WTC11 (cell line): Measurements from ENCODE around the gene HOXA1. TPM values are rescaled to one million over a fixed set of nuclear protein-coding genes. Genes with fewer than 3 reads are reported as not detected.

ENCODE experiments used
- ATAC-seq: fragments of 200-7000 bp; cut with Tn5 transposase; 2 replicates; pipeline ENCODE4 v1.10.0; 2021; ENCODE audit warnings: mild to moderate bottlenecking, moderate library complexity
- CTCF ChIA-PET: fragments of 300-600 bp; sonication (Branson Sonifier 250); formaldehyde crosslinking; loops from one replicate; lab custom pipeline; 2021; ENCODE audit warnings: antibody characterized with exemption; lab: Charles Lee
- POLR2A ChIA-PET: fragments of 350-600 bp; sonication (Branson Sonifier 250); formaldehyde crosslinking; loops from one replicate; lab custom pipeline; 2021; ENCODE audit warnings: antibody characterized with exemption; lab: Charles Lee
- DNase-seq: peaks from one replicate; pipeline ENCODE4 v3.0.0; 2021; ENCODE audit warnings: low spot score
- H3K27ac Mint-ChIP-seq: 2 replicates; pipeline ENCODE4 v1.8.0; 2021; ENCODE audit warnings: mixed read lengths
- H3K27me3 Mint-ChIP-seq: 2 replicates; pipeline ENCODE4 v1.8.0; 2021; ENCODE audit warnings: low read depth, mild to moderate bottlenecking, moderate library complexity, mixed read lengths
- H3K36me3 Mint-ChIP-seq: 2 replicates; pipeline ENCODE4 v1.8.0; 2021; ENCODE audit warnings: mixed read lengths
- H3K4me1 Mint-ChIP-seq: 2 replicates; pipeline ENCODE4 v1.8.0; 2022; ENCODE audit warnings: mixed read lengths
- H3K4me3 Mint-ChIP-seq: 2 replicates; pipeline ENCODE4 v1.8.0; 2021; ENCODE audit warnings: mild to moderate bottlenecking, moderate library complexity, mixed read lengths
- H3K9me3 Mint-ChIP-seq: 2 replicates; pipeline ENCODE4 v1.8.0; 2021; ENCODE audit warnings: mixed read lengths
- AFF4 ChIP-seq: sonication (generic); formaldehyde crosslinking; IDR thresholded peaks from 2 replicates; pipeline ENCODE4 v1.8.1; 2023; ENCODE audit warnings: mild to moderate bottlenecking, missing genetic modification reagents, borderline replicate concordance
- E2F5 ChIP-seq: sonication (generic); formaldehyde crosslinking; IDR thresholded peaks from 2 replicates; pipeline ENCODE4 v1.8.1; 2022; ENCODE audit warnings: mild to moderate bottlenecking, moderate library complexity, missing genetic modification reagents
- EMX1 ChIP-seq: fragments of 250-450 bp; sonication (Bioruptor Pico); IDR thresholded peaks from 2 replicates; pipeline ENCODE4 v1.8.0; 2021; ENCODE audit warnings: mild to moderate bottlenecking
- FOXJ3 ChIP-seq: sonication (generic); formaldehyde crosslinking; IDR thresholded peaks from 2 replicates; pipeline ENCODE4 v1.9.0; 2021; ENCODE audit warnings: missing genetic modification reagents, mild to moderate bottlenecking, borderline replicate concordance
- FOXP1 ChIP-seq: sonication (generic); formaldehyde crosslinking; IDR thresholded peaks from 2 replicates; pipeline ENCODE4 v1.8.0; 2022; ENCODE audit warnings: missing genetic modification reagents, mild to moderate bottlenecking, moderate library complexity, borderline replicate concordance
- FOXP4 ChIP-seq: sonication (generic); formaldehyde crosslinking; IDR thresholded peaks from 2 replicates; pipeline ENCODE4 v1.8.0; 2022; ENCODE audit warnings: mild to moderate bottlenecking, missing genetic modification reagents
- GABPB1 ChIP-seq: sonication (generic); formaldehyde crosslinking; IDR thresholded peaks from 2 replicates; pipeline ENCODE4 v1.8.1; 2023; ENCODE audit warnings: mild to moderate bottlenecking, missing genetic modification reagents
- HMGA2 ChIP-seq: fragments of 250-450 bp; sonication (Bioruptor Pico); IDR thresholded peaks from 2 replicates; pipeline ENCODE4 v1.4.0; 2021; ENCODE audit warnings: mild to moderate bottlenecking, moderate library complexity
- IRF2 ChIP-seq: sonication (generic); formaldehyde crosslinking; IDR thresholded peaks from 2 replicates; pipeline ENCODE4 v1.8.0; 2022; ENCODE audit warnings: low read depth, missing genetic modification reagents, borderline replicate concordance
- JAZF1 ChIP-seq: fragments of 250-450 bp; sonication (Bioruptor Pico); IDR thresholded peaks from 2 replicates; pipeline ENCODE4 v1.9.0; 2021; ENCODE audit warnings: moderate library complexity, mild to moderate bottlenecking, inconsistent platforms
- NFYB ChIP-seq: sonication (generic); formaldehyde crosslinking; conservative IDR thresholded peaks from 2 replicates; pipeline ENCODE4 v1.8.0; 2022; ENCODE audit warnings: low read depth, missing genetic modification reagents
- PRRX2 ChIP-seq: fragments of 250-450 bp; sonication (Bioruptor Pico); IDR thresholded peaks from 2 replicates; pipeline ENCODE4 v1.8.0; 2021; ENCODE audit warnings: mild to moderate bottlenecking
- SMAD3 ChIP-seq: sonication (generic); formaldehyde crosslinking; IDR thresholded peaks from 2 replicates; pipeline ENCODE4 v1.8.0; 2022; ENCODE audit warnings: missing genetic modification reagents, mild to moderate bottlenecking, borderline replicate concordance
- SP1 ChIP-seq: sonication (generic); formaldehyde crosslinking; conservative IDR thresholded peaks from 2 replicates; pipeline ENCODE4 v1.8.1; 2022; ENCODE audit warnings: missing genetic modification reagents
- USF1 ChIP-seq: sonication (generic); formaldehyde crosslinking; IDR thresholded peaks from 2 replicates; pipeline ENCODE4 v1.8.0; 2022; ENCODE audit warnings: mild to moderate bottlenecking, missing genetic modification reagents
- USF2 ChIP-seq: sonication (generic); formaldehyde crosslinking; IDR thresholded peaks from 2 replicates; pipeline ENCODE4 v1.8.1; 2023; ENCODE audit warnings: mild to moderate bottlenecking, missing genetic modification reagents, moderate library complexity
- ZBTB21 ChIP-seq: sonication (generic); formaldehyde crosslinking; IDR thresholded peaks from 2 replicates; pipeline ENCODE4 v1.8.1; 2023; ENCODE audit warnings: mild to moderate bottlenecking, missing genetic modification reagents, borderline replicate concordance
- ZNF121 ChIP-seq: sonication (generic); formaldehyde crosslinking; IDR thresholded peaks from 2 replicates; pipeline ENCODE4 v1.8.0; 2023; ENCODE audit warnings: missing genetic modification reagents
- ZNF416 ChIP-seq: fragments of 250-450 bp; sonication (Bioruptor Pico); IDR thresholded peaks from 2 replicates; pipeline ENCODE4 v1.9.0; 2021; ENCODE audit warnings: mild to moderate bottlenecking, inconsistent platforms
- ZNF671 ChIP-seq: fragments of 250-450 bp; sonication (Bioruptor Pico); IDR thresholded peaks from 2 replicates; pipeline ENCODE4 v1.8.0; 2021; ENCODE audit warnings: mild to moderate bottlenecking
- total RNA-seq: library from RNA; stranded (reverse); gene quantifications from 3 replicates; pipeline ENCODE4 v1.2.3, GENCODE V29; 2021
- TF ChIP-seq, protein P1 (sequence below): sonication (generic); formaldehyde crosslinking; conservative IDR thresholded peaks from 2 replicates; pipeline ENCODE4 v1.8.1; 2023; ENCODE audit warnings: mild to moderate bottlenecking, low read depth, missing genetic modification reagents, moderate library complexity

The HOXA1 gene
- total RNA-seq, 1 experiment from 2014 or later: not detected

GRCh38 chr7:27132214-27132613, 36.4 kb upstream of the HOXA1 start (continued):
- TF ChIP-seq AFF4 (CRISPR knock-in tag): no peak

DNA sequence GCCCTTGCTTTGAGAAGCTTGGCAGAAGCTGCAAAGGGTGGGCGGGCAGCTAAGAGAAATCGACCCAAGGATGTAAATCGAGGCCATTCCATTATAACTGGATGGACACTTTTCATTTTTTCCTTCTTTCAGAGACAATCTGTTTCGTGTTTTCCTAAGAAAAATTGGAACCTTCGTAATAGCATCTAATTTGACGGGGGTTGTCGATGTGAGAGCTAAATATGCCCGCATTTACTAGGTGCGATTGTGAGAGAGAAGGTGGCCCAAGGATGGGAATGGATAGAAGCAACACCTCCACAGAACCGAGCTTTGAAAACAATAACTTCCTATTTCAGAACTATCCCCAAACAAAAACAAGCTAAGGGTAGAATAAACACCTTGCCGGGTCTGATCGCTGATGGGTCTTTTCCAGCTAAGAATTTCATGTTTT, 35.6 kb upstream of the HOXA1 start:
- no peaks in the 10 kb centered on the region; the same call in 1 of the 2 replicates for H3K36me3 Mint-ChIP-seq
- H3K27ac Mint-ChIP-seq: no peak overlapping the region
- CTCF ChIA-PET: interaction anchor here (0.9 to 2.6 kb wide), 5 partner anchors 12 to 450 kb away, joined by 4 to 7 read pairs (median 4); partner anchors contain the start of gene HOXA5
- TF ChIP-seq PRRX2 (CRISPR knock-in tag): no peak
- DNase-seq (no peak), ATAC-seq (no peak)
- no peaks in the 10 kb centered on the region for H3K9me3 Mint-ChIP-seq
- POLR2A ChIA-PET: interaction anchor here (0.8 kb wide), 1 partner anchor 259 kb away, joined by 3 read pairs; no protein-coding TSS in a partner anchor
- H3K4me3 Mint-ChIP-seq: peak overlapping the region; percentile 57
- H3K4me1 Mint-ChIP-seq: peaks cover 12% of the 10 kb centered on the region; the same call in 1 of the 2 replicates
- H3K27me3 Mint-ChIP-seq: peaks cover 96% of the 10 kb centered on the region

GRCh38 chr7:27130540-27131389, 35.0 kb upstream of the HOXA1 start, which contains the start of gene HOXA4:
Gene HOXA4, minus strand, starts transcription at chr7:27130757. Its CDS starts 24 bp downstream, at chr7:27130733.
- POLR2A ChIA-PET: interaction anchor here (0.8 kb wide), 1 partner anchor 258 kb away, joined by 3 read pairs; no protein-coding TSS in a partner anchor
- peak; percentile 86 for ATAC-seq
- H3K36me3 Mint-ChIP-seq: no peaks in the 10 kb centered on the region; the same call in 1 of the 2 replicates
- TF ChIP-seq E2F5 (CRISPR knock-in tag) (peak; percentile 36; the same call in 1 of the 2 replicates), SMAD3 (CRISPR knock-in tag) (no peak), FOXJ3 (CRISPR knock-in tag) (no peak), NFYB (peak; percentile 92), FOXP4 (CRISPR knock-in tag) (peak; percentile 56; the same call in 1 of the 2 replicates), USF2 (CRISPR knock-in tag) (peak; percentile 96), GABPB1 (CRISPR knock-in tag) (peak; percentile 37), SP1 (CRISPR knock-in tag) (peak; percentile 69), HMGA2 (CRISPR knock-in tag) (no peak), ZNF671 (CRISPR knock-in tag) (no peak), EMX1 (CRISPR knock-in tag) (no peak), ZNF121 (no peak), ZNF416 (CRISPR knock-in tag) (no peak), JAZF1 (CRISPR knock-in tag) (no peak), ZBTB21 (CRISPR knock-in tag) (no peak), FOXP1 (CRISPR knock-in tag) (no peak), USF1 (CRISPR knock-in tag) (peak; percentile 98), IRF2 (no peak)
- TF ChIP-seq, protein P1, sequence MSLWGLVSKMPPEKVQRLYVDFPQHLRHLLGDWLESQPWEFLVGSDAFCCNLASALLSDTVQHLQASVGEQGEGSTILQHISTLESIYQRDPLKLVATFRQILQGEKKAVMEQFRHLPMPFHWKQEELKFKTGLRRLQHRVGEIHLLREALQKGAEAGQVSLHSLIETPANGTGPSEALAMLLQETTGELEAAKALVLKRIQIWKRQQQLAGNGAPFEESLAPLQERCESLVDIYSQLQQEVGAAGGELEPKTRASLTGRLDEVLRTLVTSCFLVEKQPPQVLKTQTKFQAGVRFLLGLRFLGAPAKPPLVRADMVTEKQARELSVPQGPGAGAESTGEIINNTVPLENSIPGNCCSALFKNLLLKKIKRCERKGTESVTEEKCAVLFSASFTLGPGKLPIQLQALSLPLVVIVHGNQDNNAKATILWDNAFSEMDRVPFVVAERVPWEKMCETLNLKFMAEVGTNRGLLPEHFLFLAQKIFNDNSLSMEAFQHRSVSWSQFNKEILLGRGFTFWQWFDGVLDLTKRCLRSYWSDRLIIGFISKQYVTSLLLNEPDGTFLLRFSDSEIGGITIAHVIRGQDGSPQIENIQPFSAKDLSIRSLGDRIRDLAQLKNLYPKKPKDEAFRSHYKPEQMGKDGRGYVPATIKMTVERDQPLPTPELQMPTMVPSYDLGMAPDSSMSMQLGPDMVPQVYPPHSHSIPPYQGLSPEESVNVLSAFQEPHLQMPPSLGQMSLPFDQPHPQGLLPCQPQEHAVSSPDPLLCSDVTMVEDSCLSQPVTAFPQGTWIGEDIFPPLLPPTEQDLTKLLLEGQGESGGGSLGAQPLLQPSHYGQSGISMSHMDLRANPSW (CRISPR knock-in tag): no peak

More at GRCh38 chr7:27130540-27131389, 35.0 kb upstream of the HOXA1 start, which contains the start of gene HOXA4:
- CTCF ChIA-PET: interaction anchor here (0.9 to 2.6 kb wide), 6 partner anchors 12 to 449 kb away, joined by 3 to 7 read pairs (median 4); partner anchors contain the start of gene HOXA5
- H3K4me1 Mint-ChIP-seq: peaks cover 9% of the 10 kb centered on the region; the same call in 1 of the 2 replicates
- H3K27me3 Mint-ChIP-seq: peaks cover 96% of the 10 kb centered on the region
- DNase-seq: peak; percentile 86
- no peaks in the 10 kb centered on the region for H3K9me3 Mint-ChIP-seq
- H3K27ac Mint-ChIP-seq: no peak within 1 kb of the TSS
- H3K4me3 Mint-ChIP-seq: peak within 1 kb of the TSS; percentile 57
